HCEC 1CT (cell line): ENCODE results near the gene TMEM178B.
"Not testable (repeated sequence)": the region's sequence is repeated elsewhere in the genome, so short reads cannot be mapped to it uniquely, and the experiment has no call there.

Experiments
- DNase-seq: peaks from one replicate; pipeline ENCODE4 v3.0.0-alpha.2; 2017

TMEM178B gene

DNA sequence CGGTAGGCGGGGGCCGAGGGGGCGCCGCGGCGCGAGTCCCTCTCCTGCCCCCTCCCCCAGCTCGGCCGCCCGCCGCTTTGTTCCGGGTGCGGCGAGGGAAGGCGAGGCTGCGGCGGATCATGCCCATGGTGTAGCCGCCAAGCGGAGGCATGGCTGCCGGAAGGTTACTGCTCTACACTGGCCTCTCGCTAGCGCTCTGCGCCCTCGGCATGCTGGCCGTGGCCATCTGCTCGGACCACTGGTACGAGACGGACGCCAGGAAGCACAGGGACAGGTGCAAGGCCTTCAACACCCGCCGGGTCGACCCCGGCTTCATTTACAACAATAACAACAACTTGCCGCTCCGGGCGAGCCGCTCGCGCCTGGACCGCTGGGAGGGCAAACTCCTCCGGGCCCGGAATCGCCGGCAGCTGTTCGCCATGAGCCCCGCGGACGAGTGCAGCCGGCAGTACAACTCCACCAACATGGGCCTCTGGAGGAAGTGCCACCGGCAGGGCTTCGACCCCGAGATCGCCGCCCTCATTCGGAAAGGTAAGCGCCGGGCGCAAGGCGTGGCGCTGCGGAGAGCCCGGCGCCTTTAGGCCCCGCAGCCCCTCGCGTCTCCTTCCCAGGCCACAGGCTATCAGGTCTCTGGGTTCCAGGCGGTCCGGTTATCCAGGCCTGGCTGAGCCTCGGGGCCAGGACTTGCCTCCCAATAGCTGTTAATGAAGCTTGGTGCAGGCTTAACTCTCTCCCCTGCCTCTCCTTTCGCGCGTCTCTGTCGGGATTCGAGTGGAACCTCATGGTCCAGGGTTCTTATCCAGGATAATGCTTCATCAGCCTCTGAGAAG, 513 bp downstream of the TMEM178B start:
- peak; percentile 16 for DNase-seq

DNA sequence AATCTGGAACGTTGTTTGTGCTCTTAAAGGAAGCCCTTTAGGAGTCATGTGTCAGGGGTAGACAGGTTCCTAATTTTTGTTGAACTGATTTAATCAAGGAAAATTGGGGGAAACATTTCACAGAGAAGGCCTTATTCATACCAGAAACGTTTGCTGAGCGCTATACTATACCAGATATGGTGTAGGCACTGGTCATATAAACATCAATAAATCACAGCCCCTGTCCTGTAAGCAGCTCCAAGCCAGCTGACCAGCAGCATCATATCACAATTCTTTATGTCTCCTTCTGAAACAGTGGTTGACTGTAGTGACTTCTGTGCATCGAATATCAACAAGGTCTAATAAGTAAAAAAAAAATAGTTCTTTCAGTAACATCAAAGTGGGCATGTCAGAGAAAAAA, 1.1 kb downstream of the TMEM178B start:
- DNase-seq, result no peak

GRCh38 chr7:141076377-141076776, 2.5 kb downstream of the TMEM178B start:
- peak; percentile 6 for DNase-seq

DNA sequence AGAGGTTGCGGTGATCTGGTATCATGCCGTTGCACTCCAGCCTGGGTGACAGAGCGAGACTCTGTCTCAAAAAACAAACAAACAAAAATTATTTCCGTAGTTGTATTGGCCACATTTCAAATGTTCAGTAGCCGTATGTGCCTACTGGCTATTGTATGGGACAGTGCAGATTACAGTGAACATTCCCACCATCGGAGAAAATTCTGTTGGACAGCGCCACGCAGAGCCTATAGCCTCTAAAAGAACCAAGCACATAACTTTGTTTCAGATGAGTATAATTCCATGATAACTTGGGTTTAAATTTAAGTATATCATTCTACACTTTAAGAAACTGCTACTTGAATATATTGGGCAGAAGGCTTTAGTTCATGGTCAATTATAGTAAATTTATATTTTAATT, 5.4 kb downstream of the TMEM178B start:
- DNase-seq, result no peak

- DNase-seq, result not testable (repeated sequence)
Measured at GRCh38 chr7:141089490-141089889, 15.6 kb downstream of the TMEM178B start.

GRCh38 chr7:141094336-141095070, 20.6 kb downstream of the TMEM178B start:
- DNase-seq, result no peak

DNA sequence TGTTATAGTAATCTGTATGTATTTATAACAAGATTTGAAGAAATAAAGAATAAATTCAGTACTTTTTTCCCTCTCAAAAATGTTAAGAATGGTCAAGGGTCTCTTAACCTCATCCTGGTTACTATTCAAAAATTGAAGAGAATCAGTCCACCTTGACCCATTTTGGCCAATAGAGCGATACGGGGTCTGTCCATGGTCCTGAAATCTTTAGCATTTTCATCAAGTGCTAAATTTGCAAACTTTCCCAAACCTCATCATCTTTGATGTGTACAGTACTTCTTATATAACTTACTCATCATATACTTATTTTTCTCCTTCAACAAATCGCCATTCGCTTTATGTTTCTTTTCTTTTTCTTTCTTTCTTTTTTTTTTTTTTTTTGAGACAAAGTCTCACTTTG, 23.6 kb downstream of the TMEM178B start:
- no peak for DNase-seq

- no peak for DNase-seq
Measured at GRCh38 chr7:141102436-141102835, 28.6 kb downstream of the TMEM178B start.

DNA sequence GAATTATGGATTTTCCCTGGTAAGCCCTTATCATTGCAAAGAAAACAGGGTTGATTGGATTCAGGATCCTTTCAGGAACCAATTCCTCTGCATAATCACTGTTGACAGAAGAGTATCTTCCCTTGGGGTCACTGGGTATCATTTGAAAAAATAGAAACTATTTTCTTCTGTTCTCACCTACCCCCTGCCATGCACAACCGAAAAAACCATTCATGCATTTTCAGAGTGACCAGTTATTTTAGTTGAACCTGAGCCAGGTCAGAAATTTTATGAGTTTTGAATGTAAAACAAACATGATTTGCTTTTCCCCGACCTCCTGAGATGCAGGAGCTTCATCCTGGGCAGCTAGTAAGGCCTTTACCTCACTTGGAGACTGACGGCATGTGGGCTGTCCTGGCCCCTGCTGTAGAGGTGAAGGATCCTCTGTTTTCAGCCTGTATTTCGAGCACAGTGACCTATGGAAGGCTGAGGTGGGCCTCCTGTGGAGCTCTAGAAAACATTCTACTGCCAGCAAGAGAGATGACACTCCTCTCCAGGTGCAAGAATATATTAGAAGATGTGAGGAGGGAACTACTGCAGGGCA, 30.1 kb downstream of the TMEM178B start:
- no peak for DNase-seq

- DNase-seq, result no peak
Measured at GRCh38 chr7:141113131-141113530, 39.3 kb downstream of the TMEM178B start.

DNA sequence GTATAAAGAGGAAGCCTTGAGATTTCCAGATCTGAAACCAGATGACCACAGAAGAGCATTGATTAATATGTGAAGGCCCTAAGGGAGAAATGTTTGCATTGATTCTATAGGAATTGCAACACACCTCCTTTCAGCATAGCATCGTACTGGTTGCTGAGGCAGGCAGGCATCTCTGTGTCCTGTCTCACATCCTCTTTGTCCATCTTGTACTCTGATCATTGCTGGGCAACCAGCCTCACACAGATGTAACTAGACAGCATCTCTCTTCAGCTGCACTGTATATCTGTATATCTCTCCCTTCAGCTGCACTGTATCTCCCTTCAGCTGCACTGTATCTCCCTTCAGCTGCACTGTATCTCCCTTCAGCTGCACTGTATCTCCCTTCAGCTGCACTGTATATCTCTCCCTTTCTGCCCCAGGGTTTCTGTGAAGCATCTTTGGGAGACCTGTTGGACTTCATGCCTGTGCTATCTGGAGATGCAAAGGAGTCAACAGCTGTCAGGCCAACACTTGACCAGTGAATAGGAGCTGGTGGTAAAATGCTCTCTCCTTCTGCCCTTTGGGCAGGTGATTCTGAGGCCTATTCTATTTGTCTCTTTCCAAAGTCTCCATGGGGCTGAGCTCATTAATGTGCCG, 40.3 kb downstream of the TMEM178B start:
- DNase-seq, result no peak

GRCh38 chr7:141115965-141116364, 42.1 kb downstream of the TMEM178B start:
- DNase-seq, result no peak

- not testable (repeated sequence) for DNase-seq
Measured at GRCh38 chr7:141116661-141117060, 42.8 kb downstream of the TMEM178B start.

DNA sequence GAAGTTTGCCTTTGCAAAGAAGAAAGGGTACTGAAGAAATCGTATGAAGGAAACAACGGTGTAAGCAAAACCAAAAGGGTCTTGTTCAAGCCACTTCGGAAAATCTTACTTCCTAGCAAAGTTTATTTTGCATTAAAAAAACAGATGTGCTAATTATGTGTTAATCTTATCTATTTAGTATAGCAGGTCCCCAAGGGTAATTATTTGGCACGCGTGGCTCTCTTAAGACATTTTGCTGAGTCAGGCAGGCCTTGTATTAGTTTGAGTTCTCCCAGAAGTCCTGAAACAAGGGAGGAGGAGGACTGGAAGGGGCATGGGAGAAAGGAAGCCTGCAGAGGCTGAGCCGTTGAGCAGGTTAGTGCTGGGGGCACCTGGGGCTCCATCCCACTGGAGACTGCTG, 44.9 kb downstream of the TMEM178B start:
- DNase-seq, result no peak

DNA sequence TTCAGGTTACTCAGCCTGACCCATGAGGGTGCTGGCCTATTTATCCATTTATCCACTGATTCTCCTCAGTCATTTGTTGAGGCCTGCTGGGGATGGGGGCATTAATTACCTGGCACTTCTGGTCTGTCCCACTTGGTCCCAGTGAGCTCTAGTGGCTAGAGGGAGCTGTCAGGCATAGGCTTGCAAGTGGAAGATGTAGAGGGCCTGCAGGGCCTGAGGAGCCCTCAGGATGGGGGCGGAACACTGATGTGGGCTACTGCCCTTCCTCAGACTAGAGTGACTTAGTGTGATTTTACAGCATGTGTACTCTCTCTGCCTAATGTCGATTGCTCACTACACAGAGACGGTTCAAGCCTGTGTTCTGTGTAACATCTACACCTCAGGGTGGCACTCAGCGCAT, 45.3 kb downstream of the TMEM178B start:
- no peak for DNase-seq

DNA sequence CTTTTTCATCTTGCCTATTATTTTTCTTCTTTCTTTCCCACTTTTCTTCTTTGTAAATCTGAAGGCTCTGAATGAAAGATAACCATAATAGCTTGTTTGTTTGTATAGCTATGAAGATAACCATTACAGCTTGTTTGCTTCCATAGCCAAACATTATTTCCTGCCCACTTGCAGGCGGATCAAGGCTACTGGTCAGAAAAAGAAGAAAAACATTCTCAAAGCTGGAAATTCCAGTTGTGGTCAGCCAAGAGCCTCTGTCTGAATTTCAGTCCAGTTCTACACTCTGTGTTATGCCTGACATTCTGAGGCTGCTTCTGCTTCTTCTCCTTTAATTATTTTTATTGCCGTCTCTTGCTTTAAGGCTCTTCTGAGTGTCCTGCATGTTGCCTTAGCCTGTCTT, 48.9 kb downstream of the TMEM178B start:
- no peak for DNase-seq

- no peak for DNase-seq
Measured at GRCh38 chr7:141123522-141123921, 49.7 kb downstream of the TMEM178B start.

GRCh38 chr7:141126107-141126506, 52.2 kb downstream of the TMEM178B start:
- DNase-seq, result no peak

DNA sequence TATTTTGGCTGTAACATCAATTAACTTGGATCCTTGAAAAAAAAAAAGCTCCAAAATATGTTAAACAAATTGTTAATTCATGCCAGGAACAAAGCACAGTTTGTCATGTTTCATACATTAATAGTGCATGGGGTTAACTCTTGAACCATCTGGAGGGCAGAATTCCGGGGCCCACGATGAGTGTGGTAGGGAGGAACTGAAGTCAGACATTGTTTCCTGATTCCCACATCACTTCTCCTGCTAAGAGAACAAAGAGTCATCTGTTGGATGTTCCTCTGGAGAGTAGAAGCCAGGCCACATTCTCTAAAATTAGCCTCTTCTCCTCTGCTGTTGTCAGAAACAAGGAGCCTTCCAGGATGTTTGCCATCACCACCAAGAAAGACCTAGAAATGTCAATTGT, 54.6 kb downstream of the TMEM178B start:
- no peak for DNase-seq

- no peak for DNase-seq
Measured at GRCh38 chr7:141128931-141129330, 55.1 kb downstream of the TMEM178B start.

- DNase-seq, result no peak
Measured at GRCh38 chr7:141132671-141133070, 58.8 kb downstream of the TMEM178B start.

GRCh38 chr7:141133646-141134045, 59.8 kb downstream of the TMEM178B start:
- DNase-seq, result peak; percentile 3

DNA sequence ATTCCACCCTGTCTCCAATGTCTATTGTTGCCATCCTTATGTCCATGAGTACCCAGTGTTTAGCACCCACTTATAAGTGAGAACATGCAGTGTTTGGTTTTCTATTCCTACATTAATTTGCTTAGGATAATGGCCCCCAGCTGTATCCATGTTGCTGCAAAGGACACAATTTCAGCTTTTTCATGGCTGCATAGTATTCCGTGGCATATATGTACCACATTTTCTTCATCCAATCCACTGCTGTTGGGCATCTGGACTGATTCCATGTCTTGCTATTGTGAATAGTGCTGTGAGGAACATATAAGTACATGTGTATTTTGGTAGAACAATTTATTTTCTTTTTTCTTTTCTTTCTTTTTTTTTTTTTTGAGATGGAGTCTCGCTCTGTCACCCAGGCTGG, 68.2 kb downstream of the TMEM178B start:
- no peak for DNase-seq
